NB4 (cell line): Measurements from ENCODE around the gene TMEM17.

Source experiments
- CTCF ChIP-seq: IDR thresholded peaks from one replicate; pipeline ENCODE4 v1.5.1; 2012; ENCODE audit warnings: low read depth, low read length
- POLR2A ChIP-seq: IDR thresholded peaks from 2 replicates; pipeline ENCODE4 v1.6.1; 2011; ENCODE audit warnings: mild to moderate bottlenecking; ENCODE audit not compliant: insufficient read length; ENCODE audit errors: extremely low read depth

GRCh38 chr2:62462211-62462610 is 43.8 kb downstream of the TMEM17 start:
- TF ChIP-seq CTCF (no peak), POLR2A (no peak)
